Measurements from ENCODE around the gene CCDC188.

Gene CCDC188

GRCh38 chr22:20172141-20172613 lies 21.3 kb upstream of the CCDC188 start:
- H3F3A ChIP-seq (ENCODE audit: insufficient read depth, low read length): no peaks in the 10 kb centered on the region
- no peaks in the 10 kb centered on the region for H3K4me1 ChIP-seq (ENCODE audit: insufficient read depth, low read length, severe bottlenecking)
- H3K27ac ChIP-seq (ENCODE audit: low read depth, low read length, poor library complexity, severe bottlenecking): no peak overlapping the region
- no peak overlapping the region for H3K9ac ChIP-seq (ENCODE audit: low read length)
- no peak overlapping the region for H2AFZ ChIP-seq (ENCODE audit: low read length)
- H3K4me3 ChIP-seq (ENCODE audit: low read depth, low read length, poor library complexity, severe bottlenecking): no peak overlapping the region
- no peaks in the 10 kb centered on the region for H3K9me2 ChIP-seq (ENCODE audit: low read depth, low read length)
- H3K9me3 ChIP-seq (ENCODE audit: low read length): no peaks in the 10 kb centered on the region
- no peaks in the 10 kb centered on the region for H3K36me3 ChIP-seq (ENCODE audit: insufficient read depth, low read length)
- H3K27me3 ChIP-seq (ENCODE audit: insufficient read depth, low read length): 0 out of 2 replicates have a peak, but pooled peaks cover 11% of the 10 kb centered on the region
- no peaks in the 10 kb centered on the region for H4K20me1 ChIP-seq (ENCODE audit: insufficient read depth, low read length)
- no peak overlapping the region for H3K4me2 ChIP-seq (ENCODE audit: low read length)
- no peak for TF ChIP-seq EZH2 (IDR thresholded peaks at IDR 0.05; ENCODE audit: borderline replicate concordance, low read length)
- TF ChIP-seq CTCF (IDR thresholded peaks at IDR 0.05; ENCODE audit: low read length): no peak
- H3K79me2 ChIP-seq (ENCODE audit: insufficient read depth, low read length): no peaks in the 10 kb centered on the region

- no peaks in the 10 kb centered on the region for H4K20me1 ChIP-seq (ENCODE audit: insufficient read depth, low read length)
- no peaks in the 10 kb centered on the region for H3K9me2 ChIP-seq (ENCODE audit: low read depth, low read length)
- H3K9me3 ChIP-seq (ENCODE audit: low read length): no peaks in the 10 kb centered on the region
- H3F3A ChIP-seq (ENCODE audit: insufficient read depth, low read length): no peaks in the 10 kb centered on the region
- H3K27me3 ChIP-seq (ENCODE audit: insufficient read depth, low read length): 0 out of 2 replicates have a peak, but pooled peaks cover 7% of the 10 kb centered on the region
- no peak overlapping the region for H3K4me2 ChIP-seq (ENCODE audit: low read length)
- no peaks in the 10 kb centered on the region for H3K4me1 ChIP-seq (ENCODE audit: insufficient read depth, low read length, severe bottlenecking)
- no peak overlapping the region for H2AFZ ChIP-seq (ENCODE audit: low read length)
- no peak overlapping the region for H3K4me3 ChIP-seq (ENCODE audit: low read depth, low read length, poor library complexity, severe bottlenecking)
- TF ChIP-seq EZH2 (IDR thresholded peaks at IDR 0.05; ENCODE audit: borderline replicate concordance, low read length): no peak
- TF ChIP-seq CTCF (IDR thresholded peaks at IDR 0.05; ENCODE audit: low read length): no peak
- no peaks in the 10 kb centered on the region for H3K79me2 ChIP-seq (ENCODE audit: insufficient read depth, low read length)
- no peaks in the 10 kb centered on the region for H3K36me3 ChIP-seq (ENCODE audit: insufficient read depth, low read length)
- H3K9ac ChIP-seq (ENCODE audit: low read length): no peak overlapping the region
- no peak overlapping the region for H3K27ac ChIP-seq (ENCODE audit: low read depth, low read length, poor library complexity, severe bottlenecking)
These were observed 20.7 kb upstream of the CCDC188 start for GRCh38 chr22:20171288-20172140.

GRCh38 chr22:20170170-20170569 lies 19.3 kb upstream of the CCDC188 start:
- H3K27ac ChIP-seq (ENCODE audit: low read depth, low read length, poor library complexity, severe bottlenecking): no peak overlapping the region
- H2AFZ ChIP-seq (ENCODE audit: low read length): no peak overlapping the region
- H3K27me3 ChIP-seq (ENCODE audit: insufficient read depth, low read length): 0 out of 2 replicates have a peak, but pooled peaks cover 7% of the 10 kb centered on the region
- H3K9ac ChIP-seq (ENCODE audit: low read length): no peak overlapping the region
- no peaks in the 10 kb centered on the region for H3F3A ChIP-seq (ENCODE audit: insufficient read depth, low read length)
- H3K4me1 ChIP-seq (ENCODE audit: insufficient read depth, low read length, severe bottlenecking): no peaks in the 10 kb centered on the region
- no peaks in the 10 kb centered on the region for H4K20me1 ChIP-seq (ENCODE audit: insufficient read depth, low read length)
- H3K36me3 ChIP-seq (ENCODE audit: insufficient read depth, low read length): no peaks in the 10 kb centered on the region
- no peaks in the 10 kb centered on the region for H3K9me2 ChIP-seq (ENCODE audit: low read depth, low read length)
- H3K4me2 ChIP-seq (ENCODE audit: low read length): no peak overlapping the region
- H3K4me3 ChIP-seq (ENCODE audit: low read depth, low read length, poor library complexity, severe bottlenecking): no peak overlapping the region
- TF ChIP-seq CTCF (IDR thresholded peaks at IDR 0.05; ENCODE audit: low read length) (no peak), EZH2 (IDR thresholded peaks at IDR 0.05; ENCODE audit: borderline replicate concordance, low read length) (no peak)
- no peaks in the 10 kb centered on the region for H3K9me3 ChIP-seq (ENCODE audit: low read length)
- H3K79me2 ChIP-seq (ENCODE audit: insufficient read depth, low read length): no peaks in the 10 kb centered on the region

Data from OCI-LY1 (cell line).